Measurements from ENCODE around the gene TOPAZ1. TPM values are rescaled to one million over a fixed set of nuclear protein-coding genes. Genes with fewer than 3 reads are reported as not detected.

Gene TOPAZ1
- total RNA-seq, 4 donors from 2014 or later = not detected

DNA sequence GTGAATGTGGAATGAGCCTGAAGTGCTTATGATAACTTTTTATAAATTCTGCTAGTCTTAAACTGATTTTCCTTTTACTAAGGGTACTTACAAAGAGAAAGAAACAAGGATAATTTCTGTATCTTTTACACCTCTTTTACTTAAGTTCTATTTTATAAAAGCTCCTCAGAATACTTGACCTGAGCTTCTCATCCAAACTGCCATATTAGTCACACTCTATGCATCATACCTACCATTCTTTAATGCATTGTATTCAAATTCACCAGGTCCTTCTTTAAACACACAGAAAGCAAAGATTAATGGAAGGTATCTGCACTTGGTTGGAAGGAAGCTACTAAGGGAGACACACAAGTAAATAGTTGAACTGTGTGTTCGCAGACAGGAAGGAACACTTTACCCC, 1.6 kb upstream of the TOPAZ1 start:
- H3K4me1 ChIP-seq = no peaks in the 10 kb centered on the region
- no peaks in the 10 kb centered on the region for H3K9me3 ChIP-seq
- H3K27ac ChIP-seq = no peak overlapping the region
- WGBS = 92% methylated on average over 1 of the region's 1 CpG
- no peaks in the 10 kb centered on the region for H3K27me3 ChIP-seq
- no peak overlapping the region for H3K4me3 ChIP-seq
- TF ChIP-seq EP300 (IDR thresholded peaks at IDR 0.05) = no peak
- TF ChIP-seq POLR2AphosphoS5 (IDR thresholded peaks at IDR 0.05) = no peak
- TF ChIP-seq, protein P1, sequence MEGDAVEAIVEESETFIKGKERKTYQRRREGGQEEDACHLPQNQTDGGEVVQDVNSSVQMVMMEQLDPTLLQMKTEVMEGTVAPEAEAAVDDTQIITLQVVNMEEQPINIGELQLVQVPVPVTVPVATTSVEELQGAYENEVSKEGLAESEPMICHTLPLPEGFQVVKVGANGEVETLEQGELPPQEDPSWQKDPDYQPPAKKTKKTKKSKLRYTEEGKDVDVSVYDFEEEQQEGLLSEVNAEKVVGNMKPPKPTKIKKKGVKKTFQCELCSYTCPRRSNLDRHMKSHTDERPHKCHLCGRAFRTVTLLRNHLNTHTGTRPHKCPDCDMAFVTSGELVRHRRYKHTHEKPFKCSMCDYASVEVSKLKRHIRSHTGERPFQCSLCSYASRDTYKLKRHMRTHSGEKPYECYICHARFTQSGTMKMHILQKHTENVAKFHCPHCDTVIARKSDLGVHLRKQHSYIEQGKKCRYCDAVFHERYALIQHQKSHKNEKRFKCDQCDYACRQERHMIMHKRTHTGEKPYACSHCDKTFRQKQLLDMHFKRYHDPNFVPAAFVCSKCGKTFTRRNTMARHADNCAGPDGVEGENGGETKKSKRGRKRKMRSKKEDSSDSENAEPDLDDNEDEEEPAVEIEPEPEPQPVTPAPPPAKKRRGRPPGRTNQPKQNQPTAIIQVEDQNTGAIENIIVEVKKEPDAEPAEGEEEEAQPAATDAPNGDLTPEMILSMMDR (IDR thresholded peaks at IDR 0.05) = no peak
- TF ChIP-seq POLR2A (IDR thresholded peaks at IDR 0.05) = no peak
- H3K36me3 ChIP-seq = no peaks in the 10 kb centered on the region
- DNase-seq (ENCODE audit: low spot score in 2 of 2) = no peak

DNA sequence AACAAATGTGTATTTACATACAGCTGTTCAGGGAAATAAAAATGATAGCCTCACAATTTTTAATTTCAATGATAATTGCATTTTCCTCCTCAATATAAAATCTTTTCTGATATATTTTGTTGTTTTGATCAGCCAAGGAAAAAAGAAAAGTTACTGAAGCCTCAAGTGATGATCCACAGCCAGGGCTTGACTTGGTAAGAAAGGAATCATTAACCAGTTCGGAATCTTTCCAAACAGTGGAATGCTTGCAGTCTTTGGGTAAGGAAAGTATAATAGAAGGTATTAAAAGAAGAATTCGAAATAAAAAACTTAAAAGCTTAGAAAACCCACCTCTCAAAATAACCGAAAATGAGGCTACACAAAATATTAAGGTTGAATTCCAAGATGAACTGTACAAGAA, 1.0 kb downstream of the TOPAZ1 start:
- H3K4me1 ChIP-seq = no peaks in the 10 kb centered on the region
- 86% methylated on average over 3 of the region's 3 CpGs for WGBS
- no peaks in the 10 kb centered on the region for H3K27me3 ChIP-seq
- H3K4me3 ChIP-seq = no peak overlapping the region
- peaks cover under 1% of the 10 kb centered on the region for H3K9me3 ChIP-seq
- TF ChIP-seq, protein P1 (IDR thresholded peaks at IDR 0.05) = no peak
- TF ChIP-seq POLR2AphosphoS5 (IDR thresholded peaks at IDR 0.05) = no peak
- TF ChIP-seq POLR2A (IDR thresholded peaks at IDR 0.05) = no peak
- no peak for TF ChIP-seq EP300 (IDR thresholded peaks at IDR 0.05)
- H3K36me3 ChIP-seq = no peaks in the 10 kb centered on the region
- no peak overlapping the region for H3K27ac ChIP-seq
- no peak for DNase-seq (ENCODE audit: low spot score in 2 of 2)

DNA sequence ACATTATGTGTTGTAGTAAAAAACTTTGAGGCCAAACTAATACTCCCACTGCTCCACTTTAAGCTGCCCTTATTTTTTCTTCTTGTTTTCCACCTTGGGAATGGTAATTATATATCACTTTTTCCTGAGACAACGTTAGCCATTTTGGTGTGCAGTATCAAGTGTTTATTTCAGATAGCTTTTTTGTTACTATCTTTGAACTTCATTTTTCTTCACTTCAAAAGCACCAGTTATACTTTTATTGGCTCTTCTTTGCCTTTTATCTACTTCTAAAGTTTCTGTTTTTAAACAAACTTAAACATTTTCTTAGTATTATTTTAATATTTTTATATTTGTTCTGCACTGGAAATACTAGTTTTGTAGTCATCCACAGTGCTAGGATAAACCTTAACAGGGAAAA, 6.5 kb downstream of the TOPAZ1 start:
- H3K27me3 ChIP-seq = peaks cover 4% of the 10 kb centered on the region
- DNase-seq (ENCODE audit: low spot score in 2 of 2) = no peak
- H3K36me3 ChIP-seq = no peaks in the 10 kb centered on the region
- TF ChIP-seq POLR2A (IDR thresholded peaks at IDR 0.05) (no peak), EP300 (IDR thresholded peaks at IDR 0.05) (no peak), POLR2AphosphoS5 (IDR thresholded peaks at IDR 0.05) (no peak)
- TF ChIP-seq, protein P1 (IDR thresholded peaks at IDR 0.05) = no peak
- no peak overlapping the region for H3K27ac ChIP-seq
- H3K4me1 ChIP-seq = no peaks in the 10 kb centered on the region
- H3K4me3 ChIP-seq = no peak overlapping the region
- peaks cover 14% of the 10 kb centered on the region for H3K9me3 ChIP-seq
- WGBS = 83% methylated on average over 1 of the region's 1 CpG

DNA sequence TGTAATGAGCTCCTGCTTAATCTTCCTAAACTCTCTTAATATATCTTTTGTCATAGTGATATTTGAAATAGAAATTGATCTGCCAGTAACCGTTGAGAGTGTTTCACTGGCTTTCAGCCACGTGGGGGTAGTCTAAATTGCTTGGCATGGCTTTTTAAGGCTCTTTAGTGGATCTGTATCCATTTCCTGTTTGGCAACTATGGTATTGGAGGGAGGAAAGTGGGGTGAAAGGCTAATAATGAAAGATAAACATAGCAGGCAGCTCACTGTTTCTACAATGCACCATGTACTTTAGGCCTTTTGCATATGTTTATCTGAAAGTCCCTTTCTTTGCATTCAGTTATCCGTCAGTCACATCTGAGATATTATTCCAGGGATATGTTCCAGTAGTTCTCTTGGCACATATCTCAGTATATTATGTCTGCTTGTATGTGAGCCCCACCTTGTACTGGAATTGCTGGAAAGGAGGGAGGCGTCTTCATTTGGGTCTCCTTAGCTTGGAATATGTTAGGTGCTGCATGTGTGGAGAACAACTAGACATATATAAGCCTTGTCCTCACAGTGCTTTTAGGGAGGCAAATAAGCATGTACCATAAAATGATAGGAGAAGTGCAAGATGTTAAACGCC, 10.8 kb downstream of the TOPAZ1 start:
- Histone ChIP-seq H3K4me3 (no peak overlapping the region), H3K36me3 (no peaks in the 10 kb centered on the region), H3K27me3 (peaks cover 4% of the 10 kb centered on the region), H3K4me1 (no peaks in the 10 kb centered on the region), H3K27ac (no peak overlapping the region), H3K9me3 (peaks cover 14% of the 10 kb centered on the region)
- no peak for TF ChIP-seq EP300 (IDR thresholded peaks at IDR 0.05)
- no peak for TF ChIP-seq POLR2AphosphoS5 (IDR thresholded peaks at IDR 0.05)
- TF ChIP-seq, protein P1 (IDR thresholded peaks at IDR 0.05) = no peak
- no peak for TF ChIP-seq POLR2A (IDR thresholded peaks at IDR 0.05)
- 45% methylated on average over 5 of the region's 5 CpGs for WGBS
- DNase-seq (ENCODE audit: low spot score in 2 of 2) = no peak

DNA sequence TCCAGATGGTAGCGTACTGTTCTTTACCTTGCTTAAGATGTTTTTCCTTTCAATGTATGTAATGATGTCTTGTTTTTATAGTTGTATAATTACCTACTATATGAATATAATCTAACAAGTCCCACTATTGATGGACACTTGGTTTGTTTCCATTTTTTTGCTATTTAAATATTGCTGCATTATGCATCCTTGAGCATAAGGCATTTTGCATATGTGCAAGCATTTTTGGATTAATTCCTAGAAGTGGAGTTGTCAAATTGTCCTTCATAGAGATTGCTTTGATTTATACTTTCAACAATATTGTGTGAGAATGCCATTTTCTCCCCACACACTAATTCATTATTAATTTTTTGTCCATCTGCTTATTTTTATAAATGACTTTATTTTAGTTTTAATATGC, 17.7 kb downstream of the TOPAZ1 start:
- DNase-seq (ENCODE audit: low spot score in 2 of 2) = no peak
- Histone ChIP-seq H3K9me3 (no peaks in the 10 kb centered on the region), H3K4me1 (no peaks in the 10 kb centered on the region), H3K27ac (no peak overlapping the region), H3K27me3 (no peaks in the 10 kb centered on the region), H3K36me3 (no peaks in the 10 kb centered on the region), H3K4me3 (no peak overlapping the region)
- TF ChIP-seq, protein P1 (IDR thresholded peaks at IDR 0.05) = no peak
- no peak for TF ChIP-seq POLR2A (IDR thresholded peaks at IDR 0.05)
- no peak for TF ChIP-seq POLR2AphosphoS5 (IDR thresholded peaks at IDR 0.05)
- TF ChIP-seq EP300 (IDR thresholded peaks at IDR 0.05) = no peak
- WGBS = 100% methylated on average over 1 of the region's 1 CpG

Measured in suprapubic skin (tissue), 4 donors.